ENCODE data around the gene IL16. TPM values are rescaled to one million over a fixed set of nuclear protein-coding genes. Genes with fewer than 3 reads are reported as not detected.

Gene IL16
- total RNA-seq, 6 experiments from 2014 or later = 2.0 to 6.8 (median 3.2) TPM

DNA sequence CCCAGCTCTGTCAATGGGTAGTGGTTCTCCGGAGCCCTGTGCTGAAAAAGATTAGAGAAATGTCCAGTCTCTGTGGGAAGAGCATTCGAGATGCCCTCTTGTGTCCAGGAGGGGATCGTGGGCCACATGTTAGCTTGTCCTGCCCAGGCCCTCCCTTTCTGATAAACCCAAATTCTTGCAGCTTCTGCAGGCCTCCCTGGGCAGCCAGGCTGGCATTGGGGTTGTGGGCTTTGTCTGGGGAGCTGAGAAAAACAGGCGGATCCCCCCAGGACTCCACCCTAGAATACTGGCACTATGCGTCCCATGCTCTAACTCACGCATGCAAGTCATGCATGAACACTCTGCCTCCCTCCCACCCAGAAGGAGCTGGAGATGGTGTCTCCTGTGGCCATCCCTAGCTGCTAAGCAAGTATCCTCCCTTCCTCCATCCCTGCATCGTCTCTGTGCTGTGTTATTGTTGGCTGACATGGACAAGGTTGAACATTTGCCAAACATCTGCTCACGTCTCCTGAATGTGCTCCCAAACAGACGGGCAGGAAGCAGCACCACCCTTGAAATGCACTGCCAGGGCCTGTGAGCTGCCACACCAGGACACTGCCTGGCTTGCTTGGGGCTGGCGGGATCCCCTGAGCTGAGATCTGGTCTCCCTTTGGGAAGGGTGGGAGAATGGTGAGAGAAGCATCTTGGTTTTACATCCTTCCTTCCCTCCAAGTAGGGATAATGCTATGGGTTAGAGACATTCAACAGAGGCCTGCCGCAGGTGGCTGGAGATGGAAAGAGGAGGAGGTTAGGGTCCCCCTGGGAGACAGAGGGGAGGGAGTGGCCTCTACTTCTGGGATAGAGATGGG is 36.1 kb upstream of the IL16 start:
- H3K4me1 ChIP-seq = no peaks in the 10 kb centered on the region
- no peaks in the 10 kb centered on the region for H3K36me3 ChIP-seq
- TF ChIP-seq POLR2A (IDR thresholded peaks at IDR 0.05) = no peak
- TF ChIP-seq, protein P1, sequence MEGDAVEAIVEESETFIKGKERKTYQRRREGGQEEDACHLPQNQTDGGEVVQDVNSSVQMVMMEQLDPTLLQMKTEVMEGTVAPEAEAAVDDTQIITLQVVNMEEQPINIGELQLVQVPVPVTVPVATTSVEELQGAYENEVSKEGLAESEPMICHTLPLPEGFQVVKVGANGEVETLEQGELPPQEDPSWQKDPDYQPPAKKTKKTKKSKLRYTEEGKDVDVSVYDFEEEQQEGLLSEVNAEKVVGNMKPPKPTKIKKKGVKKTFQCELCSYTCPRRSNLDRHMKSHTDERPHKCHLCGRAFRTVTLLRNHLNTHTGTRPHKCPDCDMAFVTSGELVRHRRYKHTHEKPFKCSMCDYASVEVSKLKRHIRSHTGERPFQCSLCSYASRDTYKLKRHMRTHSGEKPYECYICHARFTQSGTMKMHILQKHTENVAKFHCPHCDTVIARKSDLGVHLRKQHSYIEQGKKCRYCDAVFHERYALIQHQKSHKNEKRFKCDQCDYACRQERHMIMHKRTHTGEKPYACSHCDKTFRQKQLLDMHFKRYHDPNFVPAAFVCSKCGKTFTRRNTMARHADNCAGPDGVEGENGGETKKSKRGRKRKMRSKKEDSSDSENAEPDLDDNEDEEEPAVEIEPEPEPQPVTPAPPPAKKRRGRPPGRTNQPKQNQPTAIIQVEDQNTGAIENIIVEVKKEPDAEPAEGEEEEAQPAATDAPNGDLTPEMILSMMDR (IDR thresholded peaks at IDR 0.05) = no peak
- H3K4me3 ChIP-seq = no peak overlapping the region
- no peaks in the 10 kb centered on the region for H3K9me3 ChIP-seq
- ATAC-seq (peak in 1 of 4 donors; percentile 9), DNase-seq (no peak)
- H3K27me3 ChIP-seq = no peaks in the 10 kb centered on the region
- WGBS (ENCODE audit: insufficient coverage, low coverage, low lambda C conversion rate, missing lambda C conversion rate) = 20% methylated on average over 4 of the region's 11 CpGs
- intact Hi-C loops (cut with DNase I) = loop anchor here in 1 of 2 donors (10.0 kb wide), 1 partner anchor 94 kb away; no protein-coding TSS in a partner anchor
- no peak overlapping the region for H3K27ac ChIP-seq

DNA sequence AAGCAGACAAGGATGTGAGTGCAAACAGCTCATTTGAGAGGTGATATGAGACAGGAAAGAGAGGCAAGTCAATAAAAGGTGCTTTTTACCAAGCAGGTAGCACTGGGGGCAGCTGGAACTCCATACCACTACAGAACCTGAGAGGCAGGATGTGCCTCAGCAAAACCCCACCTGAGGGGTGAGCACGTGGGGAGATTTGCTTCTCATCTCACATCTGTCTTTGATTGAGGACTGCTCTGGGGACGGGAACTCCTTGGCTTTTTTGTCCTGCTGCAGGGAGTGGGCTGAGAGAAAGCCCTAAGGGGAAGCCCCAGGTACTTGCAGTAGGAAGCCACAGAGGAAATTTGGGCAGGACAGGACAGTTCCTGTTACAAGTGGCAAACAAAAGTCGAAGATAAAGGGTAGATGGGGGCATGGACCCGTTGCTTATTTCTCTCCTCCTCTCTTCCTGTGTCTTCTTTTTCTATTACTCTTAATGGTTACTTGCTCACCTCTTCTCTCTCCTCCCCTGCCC is 35.5 kb upstream of the IL16 start:
- H3K27ac ChIP-seq = no peak overlapping the region
- no peaks in the 10 kb centered on the region for H3K9me3 ChIP-seq
- no peaks in the 10 kb centered on the region for H3K4me1 ChIP-seq
- DNase-seq (no peak), ATAC-seq (no peak)
- H3K4me3 ChIP-seq = no peak overlapping the region
- TF ChIP-seq, protein P1 (IDR thresholded peaks at IDR 0.05) = no peak
- TF ChIP-seq POLR2A (IDR thresholded peaks at IDR 0.05) = no peak
- no peaks in the 10 kb centered on the region for H3K36me3 ChIP-seq
- WGBS (ENCODE audit: insufficient coverage, low coverage, low lambda C conversion rate, missing lambda C conversion rate) = 25% methylated on average over 4 of the region's 4 CpGs
- intact Hi-C loops (cut with DNase I) = loop anchor here in 1 of 2 donors (10.0 kb wide), 1 partner anchor 94 kb away; no protein-coding TSS in a partner anchor
- no peaks in the 10 kb centered on the region for H3K27me3 ChIP-seq

DNA sequence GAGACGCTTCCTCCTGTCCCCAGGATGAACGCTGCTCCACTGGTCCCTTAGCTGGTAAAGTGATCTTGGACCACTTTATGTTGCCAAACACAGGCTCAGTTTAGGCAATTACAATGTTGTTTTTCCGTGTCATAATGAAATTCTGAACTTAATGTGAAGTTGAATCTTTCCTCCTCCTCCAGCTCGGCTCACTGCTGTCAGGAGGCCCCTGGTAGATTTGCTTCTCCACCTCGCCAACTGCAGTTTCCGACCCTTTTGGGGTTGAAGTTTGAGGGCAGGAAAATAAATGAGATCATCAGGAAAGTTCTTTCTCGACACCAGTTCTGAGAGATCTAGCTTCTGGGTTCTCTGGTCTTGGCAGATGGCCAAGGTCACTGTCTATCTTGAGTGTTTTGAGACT is 34.8 kb upstream of the IL16 start:
- H3K27me3 ChIP-seq = no peaks in the 10 kb centered on the region
- H3K4me3 ChIP-seq = no peak overlapping the region
- no peaks in the 10 kb centered on the region for H3K4me1 ChIP-seq
- H3K9me3 ChIP-seq = no peaks in the 10 kb centered on the region
- DNase-seq (no peak), ATAC-seq (no peak)
- H3K36me3 ChIP-seq = no peaks in the 10 kb centered on the region
- WGBS (ENCODE audit: insufficient coverage, low coverage, low lambda C conversion rate, missing lambda C conversion rate) = 62% methylated on average over 7 of the region's 7 CpGs
- TF ChIP-seq, protein P1 (IDR thresholded peaks at IDR 0.05) = no peak
- TF ChIP-seq POLR2A (IDR thresholded peaks at IDR 0.05) = no peak
- no peak overlapping the region for H3K27ac ChIP-seq
- intact Hi-C loops (cut with DNase I) = loop anchor here in 1 of 2 donors (10.0 kb wide), 1 partner anchor 93 kb away; no protein-coding TSS in a partner anchor

DNA sequence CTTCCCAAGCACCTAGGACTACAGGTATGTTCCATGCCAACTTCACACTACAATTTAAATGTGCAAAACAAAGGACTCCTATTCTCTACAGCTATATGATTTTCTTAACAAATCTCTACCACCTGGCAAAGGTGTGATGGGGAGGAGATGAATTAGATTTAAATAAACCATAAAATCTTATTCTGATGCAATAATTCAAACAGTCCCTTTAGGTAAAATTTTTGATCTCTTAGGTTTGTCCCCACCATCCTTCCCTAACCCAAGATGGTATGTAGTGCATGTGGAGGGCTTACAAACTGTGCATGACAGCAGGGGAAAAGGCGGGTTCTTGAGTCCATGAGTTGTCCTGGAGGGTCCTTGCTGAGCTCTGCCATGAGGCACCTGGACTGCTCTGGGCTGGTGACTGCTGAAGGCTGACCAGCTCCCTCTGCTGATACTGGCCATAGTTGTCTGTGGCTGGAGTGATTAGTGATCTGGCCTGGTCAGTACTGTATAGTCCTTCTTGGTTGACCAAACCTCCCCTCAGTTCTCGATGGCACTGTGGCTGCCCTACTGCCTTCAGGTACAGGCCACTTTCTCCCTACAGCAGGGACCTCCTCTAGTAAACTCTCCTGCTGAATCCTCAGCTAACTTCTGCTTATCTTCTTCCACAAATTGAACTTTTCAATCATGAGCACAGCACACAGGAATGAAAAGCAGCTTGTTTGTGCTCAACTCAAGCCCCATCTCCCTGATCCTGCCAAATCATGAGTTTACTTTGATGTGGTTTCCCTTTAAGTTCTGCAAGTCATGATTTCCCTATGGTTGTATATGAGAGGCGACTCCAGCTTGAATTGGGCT is 32.5 kb upstream of the IL16 start:
- ATAC-seq (peak; percentile 42 to 63 (median 60)), DNase-seq (no peak)
- H3K9me3 ChIP-seq = no peaks in the 10 kb centered on the region
- no peaks in the 10 kb centered on the region for H3K27me3 ChIP-seq
- TF ChIP-seq, protein P1 (IDR thresholded peaks at IDR 0.05) = peak in 2 of 4 donors; percentile 10 to 21
- TF ChIP-seq POLR2A (IDR thresholded peaks at IDR 0.05) = no peak
- H3K4me1 ChIP-seq = no peaks in the 10 kb centered on the region
- intact Hi-C loops (cut with DNase I) = loop anchor here in 1 of 2 donors (10.0 kb wide), 1 partner anchor 91 kb away; no protein-coding TSS in a partner anchor
- no peak overlapping the region for H3K27ac ChIP-seq
- WGBS (ENCODE audit: insufficient coverage, low coverage, low lambda C conversion rate, missing lambda C conversion rate) = 36% methylated on average over 1 of the region's 3 CpGs
- H3K36me3 ChIP-seq = no peaks in the 10 kb centered on the region
- H3K4me3 ChIP-seq = no peak overlapping the region
